Loucy (cell line): ENCODE measurements around the gene LRRC58.

ENCODE experiments used
- EZH2phosphoT487 ChIP-seq: fragments of 200-600 bp; IDR thresholded peaks from 2 replicates; pipeline ENCODE4 v1.6.1; 2018; ENCODE audit warnings: antibody characterized with exemption, mild to moderate bottlenecking, moderate library complexity, borderline replicate concordance
- TF ChIP-seq, protein P1 (sequence below): fragments of 200-600 bp; sonication (generic); conservative IDR thresholded peaks from 2 replicates; pipeline ENCODE4 v1.5.1; 2014; ENCODE audit warnings: mild to moderate bottlenecking, antibody characterized with exemption, low read length

DNA sequence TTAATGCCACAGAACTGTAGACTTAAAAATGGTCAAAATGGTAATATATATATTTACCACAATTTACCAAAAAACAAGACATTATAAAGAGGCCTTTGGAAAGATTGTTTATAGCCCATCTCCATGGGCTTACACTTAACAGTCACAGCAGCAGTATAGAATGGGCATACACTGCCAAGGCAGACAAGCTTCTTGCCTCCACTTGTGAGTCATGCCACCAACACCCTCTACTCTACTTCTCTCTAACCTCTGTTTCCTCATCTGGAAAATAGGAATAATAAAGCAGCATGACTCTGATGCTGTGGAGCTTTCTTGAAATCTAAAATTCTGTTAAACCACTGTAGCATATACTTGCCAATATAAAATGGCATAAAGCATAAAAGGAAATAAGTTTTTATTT lies 49.8 kb downstream of the LRRC58 start:
- TF ChIP-seq, protein P1, sequence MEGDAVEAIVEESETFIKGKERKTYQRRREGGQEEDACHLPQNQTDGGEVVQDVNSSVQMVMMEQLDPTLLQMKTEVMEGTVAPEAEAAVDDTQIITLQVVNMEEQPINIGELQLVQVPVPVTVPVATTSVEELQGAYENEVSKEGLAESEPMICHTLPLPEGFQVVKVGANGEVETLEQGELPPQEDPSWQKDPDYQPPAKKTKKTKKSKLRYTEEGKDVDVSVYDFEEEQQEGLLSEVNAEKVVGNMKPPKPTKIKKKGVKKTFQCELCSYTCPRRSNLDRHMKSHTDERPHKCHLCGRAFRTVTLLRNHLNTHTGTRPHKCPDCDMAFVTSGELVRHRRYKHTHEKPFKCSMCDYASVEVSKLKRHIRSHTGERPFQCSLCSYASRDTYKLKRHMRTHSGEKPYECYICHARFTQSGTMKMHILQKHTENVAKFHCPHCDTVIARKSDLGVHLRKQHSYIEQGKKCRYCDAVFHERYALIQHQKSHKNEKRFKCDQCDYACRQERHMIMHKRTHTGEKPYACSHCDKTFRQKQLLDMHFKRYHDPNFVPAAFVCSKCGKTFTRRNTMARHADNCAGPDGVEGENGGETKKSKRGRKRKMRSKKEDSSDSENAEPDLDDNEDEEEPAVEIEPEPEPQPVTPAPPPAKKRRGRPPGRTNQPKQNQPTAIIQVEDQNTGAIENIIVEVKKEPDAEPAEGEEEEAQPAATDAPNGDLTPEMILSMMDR, result no peak
- TF ChIP-seq EZH2phosphoT487, result no peak
